GM06990 (cell line): ENCODE measurements around the gene RPL35.

Experiments
- DNase-seq: peaks from one replicate; pipeline ENCODE4 v3.0.0-alpha.2; 2011; ENCODE audit not compliant: insufficient read length; ENCODE audit errors: extremely low read depth
- H3K27me3 ChIP-seq: replicated peaks from 2 replicates; pipeline ENCODE4 v1.6.0; 2011; ENCODE audit warnings: low read length; ENCODE audit not compliant: control insufficient read depth, insufficient read depth
- H3K36me3 ChIP-seq: 2 replicates; pipeline ENCODE4 v1.5.1; 2011; ENCODE audit warnings: low read length; ENCODE audit not compliant: control insufficient read depth, insufficient read depth
- H3K4me3 ChIP-seq: replicated peaks from 2 replicates; pipeline ENCODE4 v1.5.1; 2011; ENCODE audit warnings: low read depth, mild to moderate bottlenecking, control low read depth, low read length
- CTCF ChIP-seq: IDR thresholded peaks from 2 replicates; pipeline ENCODE4 v1.5.1; 2011; ENCODE audit warnings: low read length, control low read depth, mild to moderate bottlenecking, inconsistent platforms; ENCODE audit not compliant: insufficient read depth, poor library complexity, severe bottlenecking

The RPL35 gene

GRCh38 chr9:124812441-124812876, 49.3 kb downstream of the RPL35 start:
- TF ChIP-seq CTCF, result no peak
- H3K4me3 ChIP-seq, result no peak overlapping the region
- no peak for DNase-seq
- H3K27me3 ChIP-seq, result no peaks in the 10 kb centered on the region
- H3K36me3 ChIP-seq, result no peaks in the 10 kb centered on the region; the same call in 1 of the 2 replicates

- TF ChIP-seq CTCF, result no peak
- DNase-seq, result no peak
- no peaks in the 10 kb centered on the region for H3K27me3 ChIP-seq
- no peak overlapping the region for H3K4me3 ChIP-seq
- H3K36me3 ChIP-seq, result no peaks in the 10 kb centered on the region; the same call in 1 of the 2 replicates
Measured at GRCh38 chr9:124810663-124811355, 50.9 kb downstream of the RPL35 start.

GRCh38 chr9:124809741-124810500, 51.8 kb downstream of the RPL35 start:
- Histone ChIP-seq H3K27me3 (no peaks in the 10 kb centered on the region), H3K4me3 (no peak overlapping the region), H3K36me3 (no peaks in the 10 kb centered on the region; the same call in 1 of the 2 replicates)
- no peak for TF ChIP-seq CTCF
- no peak for DNase-seq

- Histone ChIP-seq H3K27me3 (no peaks in the 10 kb centered on the region), H3K4me3 (no peak overlapping the region), H3K36me3 (no peaks in the 10 kb centered on the region; the same call in 1 of the 2 replicates)
- no peak for DNase-seq
- TF ChIP-seq CTCF, result no peak
Measured at GRCh38 chr9:124809211-124809610, 52.5 kb downstream of the RPL35 start.

GRCh38 chr9:124808246-124808956, 53.4 kb downstream of the RPL35 start:
- TF ChIP-seq CTCF, result no peak
- H3K36me3 ChIP-seq, result no peaks in the 10 kb centered on the region; the same call in 1 of the 2 replicates
- no peak overlapping the region for H3K4me3 ChIP-seq

More at GRCh38 chr9:124808246-124808956, 53.4 kb downstream of the RPL35 start:
- no peak for DNase-seq
- H3K27me3 ChIP-seq, result no peaks in the 10 kb centered on the region
